ENCODE measurements around the gene SPNS2. TPM values are rescaled to one million over a fixed set of nuclear protein-coding genes. Genes with fewer than 3 reads are reported as not detected.

The SPNS2 gene
- total RNA-seq, 2 donors from 2014 or later, result 9.1 to 23.9 TPM

DNA sequence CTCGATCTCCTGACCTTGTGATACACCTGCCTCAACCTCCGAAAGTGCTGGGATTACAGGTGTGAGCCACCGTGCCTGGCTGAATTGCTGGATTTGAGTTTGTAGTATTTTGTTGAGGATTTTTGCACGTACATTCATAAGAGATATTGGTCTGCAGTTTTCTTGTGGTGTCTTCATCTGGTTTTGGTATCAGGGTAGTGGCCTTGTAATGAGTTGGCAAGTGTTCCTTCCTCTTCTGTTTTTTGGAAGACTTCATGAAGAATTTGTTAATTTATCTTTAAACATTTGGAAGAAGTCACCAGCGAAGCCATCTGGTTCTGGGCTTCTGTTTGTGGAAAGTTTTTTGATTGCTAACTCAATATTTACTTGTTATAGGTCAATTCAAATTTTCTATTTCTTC lies 38.0 kb upstream of the SPNS2 start:
- peaks cover 7% of the 10 kb centered on the region for H3K9me3 ChIP-seq
- H3K27ac ChIP-seq, result no peak overlapping the region
- H3K27me3 ChIP-seq (replicated peaks; ENCODE audit: insufficient read depth), result no peaks in the 10 kb centered on the region
- H3K36me3 ChIP-seq, result no peaks in the 10 kb centered on the region
- TF ChIP-seq, protein P1, sequence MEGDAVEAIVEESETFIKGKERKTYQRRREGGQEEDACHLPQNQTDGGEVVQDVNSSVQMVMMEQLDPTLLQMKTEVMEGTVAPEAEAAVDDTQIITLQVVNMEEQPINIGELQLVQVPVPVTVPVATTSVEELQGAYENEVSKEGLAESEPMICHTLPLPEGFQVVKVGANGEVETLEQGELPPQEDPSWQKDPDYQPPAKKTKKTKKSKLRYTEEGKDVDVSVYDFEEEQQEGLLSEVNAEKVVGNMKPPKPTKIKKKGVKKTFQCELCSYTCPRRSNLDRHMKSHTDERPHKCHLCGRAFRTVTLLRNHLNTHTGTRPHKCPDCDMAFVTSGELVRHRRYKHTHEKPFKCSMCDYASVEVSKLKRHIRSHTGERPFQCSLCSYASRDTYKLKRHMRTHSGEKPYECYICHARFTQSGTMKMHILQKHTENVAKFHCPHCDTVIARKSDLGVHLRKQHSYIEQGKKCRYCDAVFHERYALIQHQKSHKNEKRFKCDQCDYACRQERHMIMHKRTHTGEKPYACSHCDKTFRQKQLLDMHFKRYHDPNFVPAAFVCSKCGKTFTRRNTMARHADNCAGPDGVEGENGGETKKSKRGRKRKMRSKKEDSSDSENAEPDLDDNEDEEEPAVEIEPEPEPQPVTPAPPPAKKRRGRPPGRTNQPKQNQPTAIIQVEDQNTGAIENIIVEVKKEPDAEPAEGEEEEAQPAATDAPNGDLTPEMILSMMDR (IDR thresholded peaks at IDR 0.05), result no peak
- no peak for ATAC-seq (ENCODE audit: insufficient number of reproducible peaks, low FRiP score, low read depth)
- H3K4me1 ChIP-seq (ENCODE audit: control insufficient read depth in 1 of 2, low read depth in 2 of 2), result no peaks in the 10 kb centered on the region
- H3K4me3 ChIP-seq, result no peak overlapping the region
- DNase-seq (ENCODE audit: low spot score), result no peak

DNA sequence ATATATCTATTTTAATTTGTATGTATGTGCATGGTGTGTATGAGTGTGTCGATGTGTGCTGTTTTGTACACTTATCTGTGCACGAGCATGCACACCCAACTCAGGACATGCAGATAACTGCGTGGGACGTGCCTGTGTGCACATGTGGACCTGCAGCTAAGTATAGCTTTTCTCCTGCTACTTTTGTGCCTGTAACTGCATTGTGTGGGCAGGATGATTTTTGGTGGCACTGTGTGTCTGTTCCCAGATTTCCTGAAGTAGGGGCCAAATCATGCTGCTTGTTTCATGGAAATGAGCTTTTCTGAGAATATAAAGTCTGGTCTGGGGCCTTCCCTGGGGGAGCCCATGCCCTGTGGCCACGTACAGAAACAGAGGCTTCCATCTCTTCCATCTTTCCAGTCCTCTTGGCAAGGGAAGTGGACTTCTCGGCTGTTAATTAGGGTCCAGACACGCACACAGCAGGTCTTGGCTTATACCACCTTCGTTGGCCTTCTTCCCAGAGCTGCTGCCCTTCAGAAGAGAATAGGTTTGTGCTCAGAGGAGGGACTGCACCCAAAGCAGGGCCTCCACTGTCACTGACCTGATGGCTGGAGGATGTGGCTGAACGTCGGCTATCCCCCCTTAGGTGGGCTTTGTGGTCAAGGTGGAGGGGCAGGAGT lies 34.7 kb upstream of the SPNS2 start:
- Histone ChIP-seq H3K9me3 (peaks cover 7% of the 10 kb centered on the region), H3K27ac (no peak overlapping the region), H3K4me3 (no peak overlapping the region), H3K4me1 (ENCODE audit: control insufficient read depth in 1 of 2, low read depth in 2 of 2) (no peaks in the 10 kb centered on the region), H3K27me3 (replicated peaks; ENCODE audit: insufficient read depth) (no peaks in the 10 kb centered on the region), H3K36me3 (no peaks in the 10 kb centered on the region)
- no peak for DNase-seq (ENCODE audit: low spot score)
- TF ChIP-seq, protein P1 (IDR thresholded peaks at IDR 0.05), result no peak
- ATAC-seq (ENCODE audit: insufficient number of reproducible peaks, low FRiP score, low read depth), result no peak

DNA sequence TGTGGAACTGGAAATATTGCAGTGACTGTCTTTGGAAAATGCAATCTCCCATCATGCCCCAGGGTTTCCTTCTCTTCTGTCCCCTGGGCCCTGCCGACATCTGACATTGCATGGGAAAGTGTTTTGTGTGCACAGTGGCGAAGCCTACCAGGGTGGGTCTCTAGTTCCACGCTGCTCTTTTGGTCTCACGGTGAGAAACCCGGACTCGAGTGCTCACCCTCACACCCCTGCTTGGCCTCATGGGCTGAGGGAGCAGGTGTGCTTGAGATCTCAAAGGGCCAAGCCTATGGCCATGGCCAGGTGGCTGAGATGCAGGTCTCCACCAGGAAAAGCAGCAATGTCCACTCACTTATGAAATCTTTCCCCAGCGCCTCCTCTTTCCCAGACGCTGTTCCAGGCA lies 32.9 kb upstream of the SPNS2 start:
- ATAC-seq (ENCODE audit: insufficient number of reproducible peaks, low FRiP score, low read depth) (no peak), DNase-seq (ENCODE audit: low spot score) (no peak)
- Histone ChIP-seq H3K9me3 (peaks cover under 1% of the 10 kb centered on the region), H3K36me3 (no peaks in the 10 kb centered on the region), H3K27ac (no peak overlapping the region), H3K4me3 (no peak overlapping the region), H3K27me3 (replicated peaks; ENCODE audit: insufficient read depth) (no peaks in the 10 kb centered on the region), H3K4me1 (ENCODE audit: control insufficient read depth in 1 of 2, low read depth in 2 of 2) (no peaks in the 10 kb centered on the region)
- TF ChIP-seq, protein P1 (IDR thresholded peaks at IDR 0.05), result no peak

DNA sequence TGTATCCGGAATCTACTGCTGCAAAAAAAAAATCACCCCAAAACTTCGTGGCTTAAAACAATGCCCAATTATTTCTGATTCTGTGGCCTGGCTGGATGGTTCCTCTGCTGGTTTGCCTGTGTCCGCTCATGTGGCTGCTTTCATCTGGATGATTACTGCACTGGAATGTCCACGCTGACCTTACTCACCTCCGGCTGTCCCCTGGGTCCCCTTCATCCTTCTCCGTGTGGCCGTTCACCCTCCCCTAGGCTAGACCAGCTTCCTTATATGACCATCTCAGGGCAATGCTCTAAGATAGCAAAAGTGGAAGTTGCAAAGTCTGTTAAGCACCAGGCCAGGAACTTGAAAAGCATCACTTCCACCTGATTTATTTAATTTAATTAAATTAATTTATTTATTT lies 31.4 kb upstream of the SPNS2 start:
- Histone ChIP-seq H3K4me1 (ENCODE audit: control insufficient read depth in 1 of 2, low read depth in 2 of 2) (no peaks in the 10 kb centered on the region), H3K27me3 (replicated peaks; ENCODE audit: insufficient read depth) (no peaks in the 10 kb centered on the region), H3K36me3 (no peaks in the 10 kb centered on the region), H3K4me3 (no peak overlapping the region), H3K27ac (no peak overlapping the region), H3K9me3 (no peaks in the 10 kb centered on the region)
- ATAC-seq (ENCODE audit: insufficient number of reproducible peaks, low FRiP score, low read depth) (no peak), DNase-seq (ENCODE audit: low spot score) (no peak)
- TF ChIP-seq, protein P1 (IDR thresholded peaks at IDR 0.05), result no peak

DNA sequence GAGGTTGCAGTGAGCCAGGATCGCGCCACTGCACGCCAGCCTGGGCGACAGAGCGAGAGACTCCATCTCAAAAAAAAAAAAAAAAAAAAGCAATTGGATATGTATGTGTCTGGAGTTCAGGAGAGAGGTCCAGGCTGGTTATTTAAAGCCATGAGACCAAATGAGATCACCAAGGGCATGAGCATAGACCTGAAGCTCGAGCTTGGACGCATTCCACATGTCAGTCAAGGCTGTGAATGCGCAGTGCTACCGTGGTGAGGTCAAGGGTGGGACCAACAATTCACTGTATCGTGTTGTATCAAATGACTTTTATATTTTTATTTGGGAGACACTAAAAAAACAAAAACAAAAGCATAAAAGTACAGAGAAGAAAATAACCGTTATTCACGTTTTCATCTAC lies 29.1 kb upstream of the SPNS2 start:
- no peaks in the 10 kb centered on the region for H3K9me3 ChIP-seq
- no peaks in the 10 kb centered on the region for H3K27me3 ChIP-seq (replicated peaks; ENCODE audit: insufficient read depth)
- TF ChIP-seq, protein P1 (IDR thresholded peaks at IDR 0.05), result no peak
- H3K27ac ChIP-seq, result no peak overlapping the region
- H3K4me3 ChIP-seq, result no peak overlapping the region
- DNase-seq (ENCODE audit: low spot score) (no peak), ATAC-seq (ENCODE audit: insufficient number of reproducible peaks, low FRiP score, low read depth) (no peak)
- H3K36me3 ChIP-seq, result no peaks in the 10 kb centered on the region
- no peaks in the 10 kb centered on the region for H3K4me1 ChIP-seq (ENCODE audit: control insufficient read depth in 1 of 2, low read depth in 2 of 2)

Data from thoracic aorta (tissue), 2 donors.